Fibroblast of villous mesenchyme (primary cell): ENCODE data around the gene RPS29. TPM values are rescaled to one million over a fixed set of nuclear protein-coding genes. Genes with fewer than 3 reads are reported as not detected.

Experiments used
- DNase-seq: peaks from one replicate; pipeline ENCODE4 v3.0.0-alpha.2; 2010; ENCODE audit warnings: low read depth
- H3K4me3 ChIP-seq: 2 replicates; pipeline ENCODE4 v1.5.1; 2011; ENCODE audit warnings: low read depth, mild to moderate bottlenecking, low read length
- CTCF ChIP-seq: IDR thresholded peaks from 2 replicates; pipeline ENCODE4 v1.5.1; 2012; ENCODE audit warnings: low read depth, mild to moderate bottlenecking, low read length; ENCODE audit not compliant: insufficient read depth
- total RNA-seq: library from RNA; depleted of rRNA; stranded (reverse); fragments of >200 nt; gene quantifications from 2 replicates; pipeline ENCODE4 v1.2.3, GENCODE V29; 2012

The RPS29 gene
- total RNA-seq, 1 donor: 2,708 TPM

- TF ChIP-seq CTCF: no peak
- no peak for DNase-seq
- H3K4me3 ChIP-seq: no peak overlapping the region
Measured at GRCh38 chr14:49549881-49550280, 36.3 kb downstream of the RPS29 start.

- no peak for DNase-seq
- TF ChIP-seq CTCF: no peak
- no peak overlapping the region for H3K4me3 ChIP-seq
Measured at GRCh38 chr14:49549446-49549845, 36.7 kb downstream of the RPS29 start.

- no peak overlapping the region for H3K4me3 ChIP-seq
- no peak for DNase-seq
- no peak for TF ChIP-seq CTCF
Measured at GRCh38 chr14:49546766-49547165, 39.4 kb downstream of the RPS29 start.

GRCh38 chr14:49545716-49546115, 40.5 kb downstream of the RPS29 start:
- TF ChIP-seq CTCF: no peak
- H3K4me3 ChIP-seq: no peak overlapping the region

GRCh38 chr14:49545071-49545470, 41.1 kb downstream of the RPS29 start:
- no peak for DNase-seq
- no peak overlapping the region for H3K4me3 ChIP-seq
- TF ChIP-seq CTCF: no peak

More at GRCh38 chr14:49545716-49546115, 40.5 kb downstream of the RPS29 start:
- no peak for DNase-seq

- no peak overlapping the region for H3K4me3 ChIP-seq
- DNase-seq: no peak
- TF ChIP-seq CTCF: no peak
Measured at GRCh38 chr14:49541049-49541448, 45.1 kb downstream of the RPS29 start.

- no peak for TF ChIP-seq CTCF
- no peak overlapping the region for H3K4me3 ChIP-seq
- DNase-seq: no peak
Measured at GRCh38 chr14:49538852-49539251, 47.3 kb downstream of the RPS29 start.
